HL-60 (cell line): ENCODE results near the gene GON4L.

Source experiments
- POLR2AphosphoS5 ChIP-seq: IDR thresholded peaks from 2 replicates; pipeline ENCODE4 v1.6.1; 2012; ENCODE audit warnings: low read depth
- TF ChIP-seq, protein P1 (sequence below): IDR thresholded peaks from one replicate; pipeline ENCODE4 v1.5.1; 2011; ENCODE audit warnings: low read length, control low read depth, inconsistent platforms; ENCODE audit not compliant: insufficient read depth
- TF ChIP-seq, protein P2 (sequence below): IDR thresholded peaks from 2 replicates; pipeline ENCODE4 v1.6.1; 2012; ENCODE audit warnings: low read depth; ENCODE audit not compliant: insufficient replicate concordance

GRCh38 chr1:155812878-155813277 is 44.1 kb downstream of the GON4L start:
- TF ChIP-seq, protein P1, sequence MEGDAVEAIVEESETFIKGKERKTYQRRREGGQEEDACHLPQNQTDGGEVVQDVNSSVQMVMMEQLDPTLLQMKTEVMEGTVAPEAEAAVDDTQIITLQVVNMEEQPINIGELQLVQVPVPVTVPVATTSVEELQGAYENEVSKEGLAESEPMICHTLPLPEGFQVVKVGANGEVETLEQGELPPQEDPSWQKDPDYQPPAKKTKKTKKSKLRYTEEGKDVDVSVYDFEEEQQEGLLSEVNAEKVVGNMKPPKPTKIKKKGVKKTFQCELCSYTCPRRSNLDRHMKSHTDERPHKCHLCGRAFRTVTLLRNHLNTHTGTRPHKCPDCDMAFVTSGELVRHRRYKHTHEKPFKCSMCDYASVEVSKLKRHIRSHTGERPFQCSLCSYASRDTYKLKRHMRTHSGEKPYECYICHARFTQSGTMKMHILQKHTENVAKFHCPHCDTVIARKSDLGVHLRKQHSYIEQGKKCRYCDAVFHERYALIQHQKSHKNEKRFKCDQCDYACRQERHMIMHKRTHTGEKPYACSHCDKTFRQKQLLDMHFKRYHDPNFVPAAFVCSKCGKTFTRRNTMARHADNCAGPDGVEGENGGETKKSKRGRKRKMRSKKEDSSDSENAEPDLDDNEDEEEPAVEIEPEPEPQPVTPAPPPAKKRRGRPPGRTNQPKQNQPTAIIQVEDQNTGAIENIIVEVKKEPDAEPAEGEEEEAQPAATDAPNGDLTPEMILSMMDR = no peak
- TF ChIP-seq, protein P2, sequence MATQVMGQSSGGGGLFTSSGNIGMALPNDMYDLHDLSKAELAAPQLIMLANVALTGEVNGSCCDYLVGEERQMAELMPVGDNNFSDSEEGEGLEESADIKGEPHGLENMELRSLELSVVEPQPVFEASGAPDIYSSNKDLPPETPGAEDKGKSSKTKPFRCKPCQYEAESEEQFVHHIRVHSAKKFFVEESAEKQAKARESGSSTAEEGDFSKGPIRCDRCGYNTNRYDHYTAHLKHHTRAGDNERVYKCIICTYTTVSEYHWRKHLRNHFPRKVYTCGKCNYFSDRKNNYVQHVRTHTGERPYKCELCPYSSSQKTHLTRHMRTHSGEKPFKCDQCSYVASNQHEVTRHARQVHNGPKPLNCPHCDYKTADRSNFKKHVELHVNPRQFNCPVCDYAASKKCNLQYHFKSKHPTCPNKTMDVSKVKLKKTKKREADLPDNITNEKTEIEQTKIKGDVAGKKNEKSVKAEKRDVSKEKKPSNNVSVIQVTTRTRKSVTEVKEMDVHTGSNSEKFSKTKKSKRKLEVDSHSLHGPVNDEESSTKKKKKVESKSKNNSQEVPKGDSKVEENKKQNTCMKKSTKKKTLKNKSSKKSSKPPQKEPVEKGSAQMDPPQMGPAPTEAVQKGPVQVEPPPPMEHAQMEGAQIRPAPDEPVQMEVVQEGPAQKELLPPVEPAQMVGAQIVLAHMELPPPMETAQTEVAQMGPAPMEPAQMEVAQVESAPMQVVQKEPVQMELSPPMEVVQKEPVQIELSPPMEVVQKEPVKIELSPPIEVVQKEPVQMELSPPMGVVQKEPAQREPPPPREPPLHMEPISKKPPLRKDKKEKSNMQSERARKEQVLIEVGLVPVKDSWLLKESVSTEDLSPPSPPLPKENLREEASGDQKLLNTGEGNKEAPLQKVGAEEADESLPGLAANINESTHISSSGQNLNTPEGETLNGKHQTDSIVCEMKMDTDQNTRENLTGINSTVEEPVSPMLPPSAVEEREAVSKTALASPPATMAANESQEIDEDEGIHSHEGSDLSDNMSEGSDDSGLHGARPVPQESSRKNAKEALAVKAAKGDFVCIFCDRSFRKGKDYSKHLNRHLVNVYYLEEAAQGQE = no peak
- TF ChIP-seq POLR2AphosphoS5 = no peak
